Measurements from ENCODE around the gene UNC13B. TPM values are rescaled to one million over a fixed set of nuclear protein-coding genes. Genes with fewer than 3 reads are reported as not detected.

The UNC13B gene
- total and polyA plus RNA-seq, 2 experiments from 2014 or later, result 8.7 to 52.1 TPM

GRCh38 chr9:35423499-35423898 is 261.7 kb downstream of the UNC13B start:
- Mint-ChIP-seq H3K27ac (no peak overlapping the region), H3K4me1 (no peaks in the 10 kb centered on the region), H3K27me3 (ENCODE audit: insufficient read depth, low read depth, poor library complexity) (no peaks in the 10 kb centered on the region), H3K4me3 (no peak overlapping the region), H3K36me3 (ENCODE audit: low read depth) (no peaks in the 10 kb centered on the region), H3K9me3 (no peaks in the 10 kb centered on the region)
- no peaks in the 10 kb centered on the region for H3F3A ChIP-seq (replicated peaks; ENCODE audit: low read depth)
- no peaks in the 10 kb centered on the region for H4K20me1 ChIP-seq (replicated peaks; ENCODE audit: insufficient read depth)
- H3K27me3 ChIP-seq (ENCODE audit: insufficient read depth), result no peaks in the 10 kb centered on the region
- DNase-seq (ENCODE audit: low spot score), result no peak
- H3K27ac ChIP-seq (ENCODE audit: low read depth), result no peak overlapping the region
- TF ChIP-seq CREB1 (CRISPR knock-in tag; IDR thresholded peaks at IDR 0.05; ENCODE audit: low read depth) (no peak), EZH2 (IDR thresholded peaks at IDR 0.05; ENCODE audit: low read depth, unreplicated experiment) (no peak), ZNF462 (CRISPR knock-in tag; IDR thresholded peaks at IDR 0.05) (no peak), REST (IDR thresholded peaks at IDR 0.05; ENCODE audit: unreplicated experiment) (no peak), STAT1 (IDR thresholded peaks at IDR 0.05; ENCODE audit: unreplicated experiment) (no peak), NANOG (IDR thresholded peaks at IDR 0.05; ENCODE audit: borderline replicate concordance) (no peak), POLR2AphosphoS5 (IDR thresholded peaks at IDR 0.05; ENCODE audit: low read depth) (no peak), JUNB (IDR thresholded peaks at IDR 0.05; ENCODE audit: unreplicated experiment) (no peak), CTCF (conservative IDR thresholded peaks at IDR 0.05; ENCODE audit: low read depth in 2 of 2) (no peak), ZNF331 (CRISPR knock-in tag; IDR thresholded peaks at IDR 0.05; ENCODE audit: low read depth) (no peak), ZNF114 (CRISPR knock-in tag; IDR thresholded peaks at IDR 0.05) (no peak), EZH2phosphoT487 (IDR thresholded peaks at IDR 0.05; ENCODE audit: unreplicated experiment) (no peak), ETS1 (IDR thresholded peaks at IDR 0.05) (no peak)
- H3K4me3 ChIP-seq, result no peak overlapping the region
- no peak overlapping the region for H3K4me2 ChIP-seq
- no peaks in the 10 kb centered on the region for H3K9me2 ChIP-seq (ENCODE audit: insufficient read depth)
- no peak for ATAC-seq
- no peaks in the 10 kb centered on the region for H3K79me2 ChIP-seq (replicated peaks; ENCODE audit: insufficient read depth)
- no peaks in the 10 kb centered on the region for H3K36me3 ChIP-seq (ENCODE audit: insufficient read depth)
- no peak overlapping the region for H2AFZ ChIP-seq
- no peaks in the 10 kb centered on the region for H3K4me1 ChIP-seq (ENCODE audit: insufficient read depth)
